Smooth muscle cell of the umbilical artery (primary cell): ENCODE measurements around the gene VMP1. TPM values are rescaled to one million over a fixed set of nuclear protein-coding genes. Genes with fewer than 3 reads are reported as not detected.

Experiments used
- total RNA-seq: library from RNA; depleted of rRNA; stranded (reverse); fragments of >200 nt; gene quantifications from 2 replicates; pipeline ENCODE4 v1.2.3, GENCODE V29; 2014

VMP1 gene
- total RNA-seq: 198 and 313 TPM in 2 replicates

GRCh38 chr17:59707149-59707970 lies at the start of gene VMP1, which contains the start of gene PTRH2:
VMP1 (plus strand) TSS chr17:59707654; CDS start chr17:59731447, 23,793 bp downstream.
PTRH2 (minus strand) TSS chr17:59707430; CDS start chr17:59697978, 9,452 bp downstream.

Other genes with a start within 250 kb of the VMP1 start
- 54.5 and 74.8 TPM in 2 replicates for gene DHX40, start 142.0 kb upstream of the VMP1 start, total RNA-seq
- gene CLTC, start 87.8 kb upstream of the VMP1 start, total RNA-seq: 641 and 956 TPM in 2 replicates
- gene PTRH2, start 224 bp upstream of the VMP1 start, total RNA-seq: 16.9 and 24.2 TPM in 2 replicates
- 3.4 and 4.2 TPM in 2 replicates for gene TUBD1, start 185.3 kb downstream of the VMP1 start, total RNA-seq
- 22.3 and 23.3 TPM in 2 replicates for gene RPS6KB1, start 185.5 kb downstream of the VMP1 start, total RNA-seq